IMR-90 (cell line): ENCODE measurements around the gene PARG. TPM values are rescaled to one million over a fixed set of nuclear protein-coding genes. Genes with fewer than 3 reads are reported as not detected.

Source experiments
- ATAC-seq: fragments of 200-7000 bp; cut with Tn5 transposase; 2 replicates; pipeline ENCODE4 v1.9.1; 2020; ENCODE audit warnings: low read depth, mild to moderate bottlenecking, moderate library complexity
- BruUV-seq: library from RNA; stranded (reverse); fragments of 400-500 nt; replicated peaks from 2 replicates; lab custom pipeline; 2021; lab: Mats Ljungman, UMichigan
- CTCF ChIA-PET: fragments of 300-600 bp; formaldehyde crosslinking; extraction: SDS; loops from one replicate; lab custom pipeline; 2021; ENCODE audit warnings: antibody characterized with exemption; lab: Yijun Ruan, JAX
- POLR2A ChIA-PET: fragments of 300-600 bp; sonication (Branson Sonifier 250); formaldehyde crosslinking; loops from one replicate; lab custom pipeline; 2022; ENCODE audit warnings: antibody characterized with exemption; ENCODE audit not compliant: unreplicated experiment; lab: Charles Lee
- DNase-seq: peaks from one replicate; pipeline ENCODE4 v3.0.0; 2013
- H2AFZ ChIP-seq: replicated peaks from 2 replicates; pipeline ENCODE3; 2013; ENCODE audit warnings: low read length, mild to moderate bottlenecking; ENCODE audit not compliant: poor library complexity
- H2AK5ac ChIP-seq: 2 replicates; pipeline ENCODE4 v1.6.1; 2013; ENCODE audit warnings: low read depth, low read length, inconsistent platforms
- H2AK9ac ChIP-seq: replicated peaks from 2 replicates; pipeline ENCODE3; 2013; ENCODE audit warnings: mild to moderate bottlenecking, low read depth, low read length, moderate library complexity; ENCODE audit not compliant: poor library complexity
- H2BK120ac ChIP-seq: 2 replicates; pipeline ENCODE4 v1.6.1; 2013; ENCODE audit warnings: low read depth, low read length, inconsistent platforms
- H2BK15ac ChIP-seq: 3 replicates; pipeline ENCODE4 v1.6.1; 2013; ENCODE audit warnings: low read depth, low read length, inconsistent platforms
- H2BK20ac ChIP-seq: 2 replicates; pipeline ENCODE4 v1.6.1; 2013; ENCODE audit warnings: low read depth, mild to moderate bottlenecking, inconsistent platforms, low read length, moderate library complexity
- H2BK5ac ChIP-seq: 2 replicates; pipeline ENCODE4 v1.6.1; 2013; ENCODE audit warnings: mild to moderate bottlenecking, low read depth, low read length, inconsistent platforms; ENCODE audit not compliant: poor library complexity, severe bottlenecking
- H3K14ac ChIP-seq: replicated peaks from 2 replicates; pipeline ENCODE4 v1.6.1; 2013; ENCODE audit warnings: low read depth, low read length, inconsistent platforms
- H3K18ac ChIP-seq: 2 replicates; pipeline ENCODE4 v1.6.1; 2013; ENCODE audit warnings: low read depth, low read length, control low read depth
- H3K23ac ChIP-seq: 2 replicates; pipeline ENCODE4 v1.6.1; 2013; ENCODE audit warnings: low read depth, low read length, inconsistent platforms
- H3K27ac ChIP-seq: 2 replicates; pipeline ENCODE4 v1.5.1; 2013; ENCODE audit warnings: mild to moderate bottlenecking, control low read depth, low read length; ENCODE audit not compliant: insufficient read depth
- H3K27me3 ChIP-seq: 2 replicates; pipeline ENCODE4 v1.6.1; 2013; ENCODE audit warnings: low read length; ENCODE audit not compliant: control insufficient read depth, insufficient read depth
- H3K36me3 ChIP-seq: 2 replicates; pipeline ENCODE4 v1.6.1; 2013; ENCODE audit warnings: low read length, mixed read lengths; ENCODE audit not compliant: control insufficient read depth, insufficient read depth
- H3K4ac ChIP-seq: 2 replicates; pipeline ENCODE4 v1.6.1; 2013; ENCODE audit warnings: low read depth, low read length, inconsistent platforms
- H3K4me1 ChIP-seq: 2 replicates; pipeline ENCODE4 v1.6.1; 2013; ENCODE audit warnings: low read length, mixed read lengths; ENCODE audit not compliant: control insufficient read depth, insufficient read depth
- H3K4me2 ChIP-seq: 2 replicates; pipeline ENCODE4 v1.6.1; 2013; ENCODE audit warnings: low read depth, mild to moderate bottlenecking, control low read depth, low read length, moderate library complexity
- H3K4me3 ChIP-seq: 2 replicates; pipeline ENCODE4 v1.5.1; 2013; ENCODE audit warnings: low read depth, mild to moderate bottlenecking, control low read depth, low read length, moderate library complexity; ENCODE audit not compliant: insufficient read depth
- H3K56ac ChIP-seq: 2 replicates; pipeline ENCODE4 v1.6.1; 2013; ENCODE audit warnings: low read length, inconsistent platforms; ENCODE audit not compliant: insufficient read depth; ENCODE audit errors: extremely low read depth
- H3K79me1 ChIP-seq, 2 experiments: 2 replicates each; pipeline ENCODE4 v1.6.1; 2013; ENCODE audit warnings: low read length in 2 of 2, inconsistent platforms in 1 of 2, low read depth in 1 of 2
- H3K9ac ChIP-seq: 2 replicates; pipeline ENCODE4 v1.6.1; 2013; ENCODE audit warnings: low read depth, low read length, control low read depth
- H3K9me1 ChIP-seq: 2 replicates; pipeline ENCODE4 v1.6.1; 2013; ENCODE audit warnings: low read length, inconsistent platforms; ENCODE audit not compliant: insufficient read depth
- H3K9me3 ChIP-seq: 2 replicates; pipeline ENCODE4 v1.6.1; 2013; ENCODE audit warnings: low read length; ENCODE audit not compliant: control insufficient read depth, insufficient read depth
- H4K20me1 ChIP-seq: 2 replicates; pipeline ENCODE4 v1.6.1; 2013; ENCODE audit warnings: low read length, inconsistent platforms; ENCODE audit not compliant: insufficient read depth
- H4K5ac ChIP-seq: 2 replicates; pipeline ENCODE4 v1.6.1; 2013; ENCODE audit warnings: mild to moderate bottlenecking, low read depth, low read length, control low read depth
- H4K8ac ChIP-seq, 2 experiments: 2 replicates each; pipeline ENCODE4 v1.6.1; 2013; ENCODE audit warnings: low read depth in 2 of 2, low read length in 2 of 2, control low read depth in 1 of 2, inconsistent platforms in 1 of 2
- H4K91ac ChIP-seq: 2 replicates; pipeline ENCODE4 v1.6.1; 2013; ENCODE audit warnings: low read depth, low read length, inconsistent platforms; ENCODE audit not compliant: insufficient read depth
- BHLHE40 ChIP-seq: fragments of 150-350 bp; IDR thresholded peaks from 2 replicates; pipeline ENCODE4 v1.6.1; 2016; ENCODE audit warnings: mild to moderate bottlenecking, low read depth, low read length
- CEBPB ChIP-seq: IDR thresholded peaks from 2 replicates; pipeline ENCODE4 v1.6.1; 2012; ENCODE audit warnings: low read depth, low read length, improper control_type of control experiment
- CHD1 ChIP-seq: IDR thresholded peaks from 2 replicates; pipeline ENCODE4 v1.6.1; 2012; ENCODE audit warnings: low read depth, low read length, improper control_type of control experiment
- CTCF ChIP-seq: conservative IDR thresholded peaks from 2 replicates; pipeline ENCODE4 v1.5.1; 2012; ENCODE audit warnings: mild to moderate bottlenecking, low read depth, low read length, improper control_type of control experiment
- ELK1 ChIP-seq: fragments of 150-350 bp; IDR thresholded peaks from 2 replicates; pipeline ENCODE4 v1.6.1; 2016; ENCODE audit warnings: low read depth, mild to moderate bottlenecking, low read length, moderate library complexity, borderline replicate concordance
- MAFK ChIP-seq: IDR thresholded peaks from 2 replicates; pipeline ENCODE4 v1.6.1; 2012; ENCODE audit warnings: low read depth, low read length, improper control_type of control experiment
- MXI1 ChIP-seq: IDR thresholded peaks from 2 replicates; pipeline ENCODE4 v1.6.1; 2012; ENCODE audit warnings: low read depth, mild to moderate bottlenecking, low read length, moderate library complexity, borderline replicate concordance
- NFE2L2 ChIP-seq: fragments of 150-350 bp; IDR thresholded peaks from 2 replicates; pipeline ENCODE4 v1.6.1; 2016; ENCODE audit warnings: low read depth, mild to moderate bottlenecking, low read length
- POLR2A ChIP-seq: IDR thresholded peaks from 2 replicates; pipeline ENCODE4 v1.6.1; 2012; ENCODE audit warnings: mild to moderate bottlenecking, low read depth, low read length
- RCOR1 ChIP-seq: IDR thresholded peaks from 2 replicates; pipeline ENCODE4 v1.6.1; 2012; ENCODE audit warnings: mild to moderate bottlenecking, low read length, improper control_type of control experiment; ENCODE audit not compliant: insufficient replicate concordance
- RFX5 ChIP-seq: IDR thresholded peaks from 2 replicates; pipeline ENCODE4 v1.8.0; 2012; ENCODE audit warnings: low read depth, mild to moderate bottlenecking, low read length, moderate library complexity
- SMC3 ChIP-seq: fragments of 150-350 bp; IDR thresholded peaks from 2 replicates; pipeline ENCODE4 v1.6.1; 2016; ENCODE audit warnings: low read depth, mild to moderate bottlenecking, antibody characterized with exemption, low read length, moderate library complexity
- WGBS, 2 experiments: methylation state at CpG; one replicate each; pipeline versions ENCODE4 v1.1.5 to v1.1.7; 2013; ENCODE audit warnings: missing lambda C conversion rate in 2 of 2; ENCODE audit not compliant: insufficient read length in 1 of 2; ENCODE audit errors: extremely low coverage in 2 of 2; 5-methylcytosine and 5-hydroxymethylcytosine counted together
- dilution Hi-C: fragments of 300-500 bp; cut with HindIII; formaldehyde crosslinking; loops from one replicate; pipeline ENCODE4 v1.14.3; 2018; ENCODE audit warnings: low sequenced_read_pairs; ENCODE audit not compliant: unreplicated experiment
- in situ Hi-C: fragments of 300-500 bp; cut with MboI; formaldehyde crosslinking; loops from 3 replicates; pipeline ENCODE4 v1.14.3; 2019; ENCODE audit warnings: low sequenced_read_pairs, inconsistent platforms, mixed read lengths
- intact Hi-C: fragments of 100-400 bp; cut with micrococcal nuclease; formaldehyde crosslinking; loops from 2 replicates; pipeline ENCODE4 v1.10.0; 2022
- polyA plus RNA-seq, 3 experiments: library from polyadenylated mRNA; depleted of rRNA; stranded (reverse); fragments of >200 nt; gene quantifications; 2 replicates each; pipeline ENCODE4 v1.2.3, GENCODE V29; 2012; ENCODE audit warnings: low replicate concordance in 1 of 3
- total RNA-seq: library from RNA; depleted of rRNA; stranded (reverse); fragments of >200 nt; gene quantifications from 2 replicates; pipeline ENCODE4 v1.2.3, GENCODE V29; 2012
- TF ChIP-seq, protein P1 (sequence below): fragments of 150-350 bp; IDR thresholded peaks from 2 replicates; pipeline ENCODE4 v1.6.1; 2017; ENCODE audit warnings: mild to moderate bottlenecking, antibody characterized with exemption, low read length, low read depth

PARG gene
- total and polyA plus RNA-seq, 2 of the 4 experiments (the other 2 are of a cell fraction) = 8.6 to 24.4 TPM

DNA sequence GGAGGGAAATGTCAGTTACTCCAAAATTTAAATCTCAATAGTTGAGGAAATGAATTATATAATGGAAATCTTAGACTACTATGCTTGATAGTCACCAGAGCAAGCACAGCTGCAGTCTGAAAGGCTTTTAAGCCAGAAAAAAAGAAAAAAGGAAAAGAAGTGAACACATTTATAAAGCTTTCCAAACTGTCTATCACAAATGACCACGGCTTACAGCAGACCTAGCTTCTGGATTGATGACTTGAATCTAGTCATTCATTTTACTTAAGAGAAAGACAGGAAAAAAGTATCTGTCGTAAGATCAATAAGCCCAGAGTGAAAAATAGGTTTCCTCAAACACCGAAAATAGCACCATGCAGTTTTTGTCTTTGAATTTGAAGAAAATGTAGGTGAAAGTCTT is 111.8 kb downstream of the PARG start:
- no peak overlapping the region for H4K8ac ChIP-seq
- no peak for TF ChIP-seq NFE2L2
- no peak for TF ChIP-seq CTCF
- TF ChIP-seq, protein P1, sequence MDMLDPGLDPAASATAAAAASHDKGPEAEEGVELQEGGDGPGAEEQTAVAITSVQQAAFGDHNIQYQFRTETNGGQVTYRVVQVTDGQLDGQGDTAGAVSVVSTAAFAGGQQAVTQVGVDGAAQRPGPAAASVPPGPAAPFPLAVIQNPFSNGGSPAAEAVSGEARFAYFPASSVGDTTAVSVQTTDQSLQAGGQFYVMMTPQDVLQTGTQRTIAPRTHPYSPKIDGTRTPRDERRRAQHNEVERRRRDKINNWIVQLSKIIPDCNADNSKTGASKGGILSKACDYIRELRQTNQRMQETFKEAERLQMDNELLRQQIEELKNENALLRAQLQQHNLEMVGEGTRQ = no peak
- no peak for TF ChIP-seq MXI1
- no peak for TF ChIP-seq SMC3
- TF ChIP-seq RCOR1 = no peak
- no peak for TF ChIP-seq POLR2A
- no peak for TF ChIP-seq CHD1
- TF ChIP-seq RFX5 = no peak
- TF ChIP-seq MAFK = no peak
- TF ChIP-seq ELK1 = no peak
- no peak for TF ChIP-seq CEBPB
- no peak for TF ChIP-seq BHLHE40
- POLR2A ChIA-PET = no interaction called here
- no peak overlapping the region for H2AFZ ChIP-seq
- H4K91ac ChIP-seq = no peak overlapping the region
- DNase-seq (no peak), ATAC-seq (no peak)
- no peak overlapping the region for H2AK5ac ChIP-seq
- in situ Hi-C loops = no loop called here
- H3K9ac ChIP-seq = no peak overlapping the region
- CTCF ChIA-PET = no interaction called here
- H4K5ac ChIP-seq = no peak overlapping the region
- no peaks in the 10 kb centered on the region for H3K79me1 ChIP-seq
- H3K27me3 ChIP-seq = no peaks in the 10 kb centered on the region
- no peak overlapping the region for H3K4me2 ChIP-seq
- intact Hi-C loops = no loop called here
- H2BK5ac ChIP-seq = no peak overlapping the region
- no peak overlapping the region for H3K56ac ChIP-seq
- no TSS peak for BruUV-seq
- no peak overlapping the region for H3K14ac ChIP-seq
- H3K4ac ChIP-seq = no peak overlapping the region
- peaks cover 15% of the 10 kb centered on the region; the same call in 1 of the 2 replicates for H3K36me3 ChIP-seq
- H4K20me1 ChIP-seq = no peaks in the 10 kb centered on the region; the same call in 1 of the 2 replicates
- H3K23ac ChIP-seq = no peak overlapping the region
- no peak overlapping the region for H2AK9ac ChIP-seq
- dilution Hi-C loops = no loop called here
- H3K18ac ChIP-seq = no peak overlapping the region
- no peak overlapping the region for H3K4me3 ChIP-seq
- H3K27ac ChIP-seq = no peak overlapping the region
- no peak overlapping the region for H2BK15ac ChIP-seq
- H3K9me1 ChIP-seq = peaks cover 3% of the 10 kb centered on the region; the same call in 1 of the 2 replicates
- H3K9me3 ChIP-seq = no peaks in the 10 kb centered on the region
- no peak overlapping the region for H2BK120ac ChIP-seq
- no CpG with 5 or more reads among the region's 3 CpGs for WGBS, 2 experiments
- H2BK20ac ChIP-seq = no peak overlapping the region
- 0 out of 2 replicates have a peak, but pooled peaks cover 2% of the 10 kb centered on the region for H3K4me1 ChIP-seq
